Measurements from ENCODE around the gene PRRC1. TPM values are rescaled to one million over a fixed set of nuclear protein-coding genes. Genes with fewer than 3 reads are reported as not detected.
A peak's percentile ranks its signal among the peaks of the same experiment; 100 is the strongest.

Gene PRRC1
- polyA plus RNA-seq, 3 donors, result 10.8 to 20.6 (median 17.9) TPM

- H3K36me3 ChIP-seq (replicated peaks in 1 of 2; ENCODE audit: control insufficient read depth in 1 of 2, insufficient read depth in 2 of 2, low read length in 2 of 2), result no peaks in the 10 kb centered on the region
- no peak overlapping the region for H3K4me3 Mint-ChIP-seq
- no peak overlapping the region for H3K4me3 ChIP-seq (replicated peaks in 1 of 3; ENCODE audit: low read depth in 2 of 3, low read length in 3 of 3)
- no peaks in the 10 kb centered on the region for H3K9me3 ChIP-seq (replicated peaks in 1 of 2; ENCODE audit: control insufficient read depth in 1 of 2, insufficient read depth in 1 of 2, low read length in 2 of 2)
- H3K9ac ChIP-seq (ENCODE audit: insufficient read depth, low read length, poor library complexity, severe bottlenecking), result no peak overlapping the region
- no peaks in the 10 kb centered on the region for H3K4me1 ChIP-seq (ENCODE audit: control insufficient read depth in 1 of 2, insufficient read depth in 2 of 2, low read length in 2 of 2)
- DNase-seq, result no peak
- H3K9me3 Mint-ChIP-seq, result no peaks in the 10 kb centered on the region
- H2AFZ ChIP-seq (ENCODE audit: insufficient read depth, low read depth, low read length, poor library complexity, severe bottlenecking), result no peak overlapping the region
- TF ChIP-seq CTCF (IDR thresholded peaks at IDR 0.05), result no peak
- no peaks in the 10 kb centered on the region for H3K79me2 ChIP-seq (ENCODE audit: insufficient read depth, low read length)
- intact Hi-C loops (cut with micrococcal nuclease), result loop anchor here (5.0 to 10.0 kb wide), 2 partner anchors 641 to 1114 kb away; no protein-coding TSS in a partner anchor
- H3K36me3 Mint-ChIP-seq, result peaks cover 3 to 4% of the 10 kb centered on the region in 2 donors
- no peaks in the 10 kb centered on the region for H3K27me3 Mint-ChIP-seq (ENCODE audit: low read depth in 3 of 3)
- no CpG with 5 or more reads among the region's 3 CpGs for WGBS (ENCODE audit: insufficient coverage)
- no peaks in the 10 kb centered on the region for H4K20me1 ChIP-seq (ENCODE audit: insufficient read depth, low read length)
- H3K27ac ChIP-seq (ENCODE audit: low read depth in 1 of 2, low read length in 2 of 2), result no peak overlapping the region
- peaks cover 3% of the 10 kb centered on the region for H3K4me1 Mint-ChIP-seq
- no peak overlapping the region for H3K27ac Mint-ChIP-seq
- H3K27me3 ChIP-seq (ENCODE audit: control insufficient read depth in 2 of 2, insufficient read depth in 2 of 2, low read length in 2 of 2), result no peaks in the 10 kb centered on the region
- H3K4me2 ChIP-seq (replicated peaks; ENCODE audit: extremely low read depth, low read length, poor library complexity, severe bottlenecking), result no peak overlapping the region
These were observed 43.8 kb downstream of the PRRC1 start for GRCh38 chr5:127561254-127561653.

DNA sequence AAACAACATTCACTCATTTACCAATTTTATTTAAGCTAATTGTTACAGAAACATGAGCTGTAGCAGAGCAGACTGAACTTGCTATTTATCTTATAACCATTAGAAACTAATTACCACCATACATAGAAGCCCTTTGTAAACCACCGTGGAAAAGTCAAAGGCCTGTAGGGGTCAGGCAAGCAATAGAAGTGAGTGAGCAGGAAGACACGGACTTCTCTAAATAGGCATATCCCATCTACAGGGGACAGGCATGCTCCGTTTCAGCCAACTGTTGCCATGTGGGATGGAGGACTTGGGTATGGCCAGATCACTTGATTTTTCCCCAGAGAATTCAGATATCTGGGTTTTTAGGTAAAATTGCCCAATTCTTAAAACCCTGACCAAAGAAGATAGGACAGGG, 44.8 kb downstream of the PRRC1 start:
- H3K9me3 Mint-ChIP-seq, result no peaks in the 10 kb centered on the region
- H3K4me1 Mint-ChIP-seq, result peaks cover 13% of the 10 kb centered on the region
- no peak overlapping the region for H2AFZ ChIP-seq (ENCODE audit: insufficient read depth, low read depth, low read length, poor library complexity, severe bottlenecking)
- H3K36me3 Mint-ChIP-seq, result peaks cover 0 to 4% of the 10 kb centered on the region in 2 donors
- TF ChIP-seq CTCF (IDR thresholded peaks at IDR 0.05), result peak; percentile 29
- no peak overlapping the region for H3K4me3 ChIP-seq (replicated peaks in 1 of 3; ENCODE audit: low read depth in 2 of 3, low read length in 3 of 3)
- intact Hi-C loops (cut with micrococcal nuclease), result loop anchor here (2.0 to 10.0 kb wide), 3 partner anchors 639 to 1113 kb away; no protein-coding TSS in a partner anchor
- H3K4me1 ChIP-seq (ENCODE audit: control insufficient read depth in 1 of 2, insufficient read depth in 2 of 2, low read length in 2 of 2), result peaks cover 0 to 3% of the 10 kb centered on the region in 2 donors
- no peak overlapping the region for H3K27ac ChIP-seq (ENCODE audit: low read depth in 1 of 2, low read length in 2 of 2)
- no peak overlapping the region for H3K9ac ChIP-seq (ENCODE audit: insufficient read depth, low read length, poor library complexity, severe bottlenecking)
- no peak overlapping the region for H3K4me2 ChIP-seq (replicated peaks; ENCODE audit: extremely low read depth, low read length, poor library complexity, severe bottlenecking)
- no CpG with 5 or more reads among the region's 3 CpGs for WGBS (ENCODE audit: insufficient coverage)
- no peaks in the 10 kb centered on the region for H3K9me3 ChIP-seq (replicated peaks in 1 of 2; ENCODE audit: control insufficient read depth in 1 of 2, insufficient read depth in 1 of 2, low read length in 2 of 2)
- H3K27me3 Mint-ChIP-seq (ENCODE audit: low read depth in 3 of 3), result no peaks in the 10 kb centered on the region
- H3K27me3 ChIP-seq (ENCODE audit: control insufficient read depth in 2 of 2, insufficient read depth in 2 of 2, low read length in 2 of 2), result no peaks in the 10 kb centered on the region
- no peak overlapping the region for H3K4me3 Mint-ChIP-seq
- no peaks in the 10 kb centered on the region for H3K36me3 ChIP-seq (replicated peaks in 1 of 2; ENCODE audit: control insufficient read depth in 1 of 2, insufficient read depth in 2 of 2, low read length in 2 of 2)
- no peaks in the 10 kb centered on the region for H3K79me2 ChIP-seq (ENCODE audit: insufficient read depth, low read length)
- no peak overlapping the region for H3K27ac Mint-ChIP-seq
- no peaks in the 10 kb centered on the region for H4K20me1 ChIP-seq (ENCODE audit: insufficient read depth, low read length)
- peak in 1 of 3 donors; percentile 6 for DNase-seq

All from CD14-positive monocyte (primary cell).